T-helper 2 cell treated with Interferon-gamma antibody and Interleukin-4, amounts not matched to agents 5 μg/mL and 100 μg/mL, for 36 hours (primary cell): Measurements from ENCODE around the gene SEMA5A.

Experiments
- DNase-seq: peaks from one replicate; pipeline ENCODE4 v3.0.0; 2021; ENCODE audit warnings: low spot score
- H3K27ac Mint-ChIP-seq: one replicate; pipeline ENCODE4 v1.8.0; 2021; ENCODE audit warnings: mild to moderate bottlenecking, mixed read lengths
- H3K27me3 Mint-ChIP-seq: one replicate; pipeline ENCODE4 v1.8.0; 2021; ENCODE audit warnings: low read depth, mixed read lengths
- H3K36me3 Mint-ChIP-seq: one replicate; pipeline ENCODE4 v1.8.0; 2021; ENCODE audit warnings: low read depth, mixed read lengths
- H3K4me1 Mint-ChIP-seq: one replicate; pipeline ENCODE4 v1.8.0; 2021; ENCODE audit warnings: low read depth, mixed read lengths
- H3K4me3 Mint-ChIP-seq: one replicate; pipeline ENCODE4 v1.8.0; 2022; ENCODE audit warnings: mild to moderate bottlenecking, moderate library complexity, mixed read lengths
- H3K9me3 Mint-ChIP-seq: one replicate; pipeline ENCODE4 v1.8.0; 2021; ENCODE audit warnings: mixed read lengths

Gene SEMA5A

GRCh38 chr5:9121597-9121996 is 424.3 kb downstream of the SEMA5A start:
- Mint-ChIP-seq H3K4me1 (no peaks in the 10 kb centered on the region), H3K4me3 (no peak overlapping the region), H3K27me3 (no peaks in the 10 kb centered on the region), H3K9me3 (peaks cover 11% of the 10 kb centered on the region), H3K27ac (no peak overlapping the region), H3K36me3 (no peaks in the 10 kb centered on the region)
- no peak for DNase-seq

- Mint-ChIP-seq H3K9me3 (no peaks in the 10 kb centered on the region), H3K27me3 (no peaks in the 10 kb centered on the region), H3K36me3 (no peaks in the 10 kb centered on the region), H3K4me3 (no peak overlapping the region), H3K27ac (no peak overlapping the region), H3K4me1 (no peaks in the 10 kb centered on the region)
- no peak for DNase-seq
These were observed 427.0 kb downstream of the SEMA5A start for GRCh38 chr5:9118852-9119251.

- no peak overlapping the region for H3K27ac Mint-ChIP-seq
- no peaks in the 10 kb centered on the region for H3K4me1 Mint-ChIP-seq
- no peaks in the 10 kb centered on the region for H3K27me3 Mint-ChIP-seq
- no peak overlapping the region for H3K4me3 Mint-ChIP-seq
- peaks cover under 1% of the 10 kb centered on the region for H3K9me3 Mint-ChIP-seq
- no peak for DNase-seq
- no peaks in the 10 kb centered on the region for H3K36me3 Mint-ChIP-seq
These were observed 430.8 kb downstream of the SEMA5A start for GRCh38 chr5:9115093-9115492.

- Mint-ChIP-seq H3K36me3 (no peaks in the 10 kb centered on the region), H3K4me3 (no peak overlapping the region), H3K9me3 (peaks cover 5% of the 10 kb centered on the region), H3K4me1 (no peaks in the 10 kb centered on the region), H3K27me3 (no peaks in the 10 kb centered on the region), H3K27ac (no peak overlapping the region)
- no peak for DNase-seq
These were observed 433.2 kb downstream of the SEMA5A start for GRCh38 chr5:9112520-9113291.

GRCh38 chr5:9108162-9108561 is 437.7 kb downstream of the SEMA5A start:
- no peaks in the 10 kb centered on the region for H3K36me3 Mint-ChIP-seq
- DNase-seq, result no peak
- H3K4me1 Mint-ChIP-seq, result no peaks in the 10 kb centered on the region
- H3K9me3 Mint-ChIP-seq, result peaks cover 5% of the 10 kb centered on the region
- no peak overlapping the region for H3K27ac Mint-ChIP-seq
- no peaks in the 10 kb centered on the region for H3K27me3 Mint-ChIP-seq
- no peak overlapping the region for H3K4me3 Mint-ChIP-seq

GRCh38 chr5:9105851-9106250 is 440.0 kb downstream of the SEMA5A start:
- Mint-ChIP-seq H3K4me1 (no peaks in the 10 kb centered on the region), H3K27me3 (no peaks in the 10 kb centered on the region), H3K9me3 (peaks cover 5% of the 10 kb centered on the region), H3K36me3 (no peaks in the 10 kb centered on the region), H3K4me3 (no peak overlapping the region), H3K27ac (no peak overlapping the region)
- no peak for DNase-seq

- H3K4me1 Mint-ChIP-seq, result no peaks in the 10 kb centered on the region
- peaks cover 2% of the 10 kb centered on the region for H3K9me3 Mint-ChIP-seq
- H3K27me3 Mint-ChIP-seq, result no peaks in the 10 kb centered on the region
- H3K27ac Mint-ChIP-seq, result no peak overlapping the region
- DNase-seq, result no peak
- no peak overlapping the region for H3K4me3 Mint-ChIP-seq
- H3K36me3 Mint-ChIP-seq, result no peaks in the 10 kb centered on the region
These were observed 441.1 kb downstream of the SEMA5A start for GRCh38 chr5:9104571-9105339.

- H3K36me3 Mint-ChIP-seq, result no peaks in the 10 kb centered on the region
- H3K9me3 Mint-ChIP-seq, result no peaks in the 10 kb centered on the region
- H3K4me1 Mint-ChIP-seq, result no peaks in the 10 kb centered on the region
- H3K27ac Mint-ChIP-seq, result no peak overlapping the region
- H3K4me3 Mint-ChIP-seq, result no peak overlapping the region
- no peaks in the 10 kb centered on the region for H3K27me3 Mint-ChIP-seq
- DNase-seq, result no peak
These were observed 442.6 kb downstream of the SEMA5A start for GRCh38 chr5:9103290-9103689.

- H3K9me3 Mint-ChIP-seq, result peaks cover 6% of the 10 kb centered on the region
- H3K4me3 Mint-ChIP-seq, result no peak overlapping the region
- H3K36me3 Mint-ChIP-seq, result no peaks in the 10 kb centered on the region
- no peak for DNase-seq
- H3K4me1 Mint-ChIP-seq, result no peaks in the 10 kb centered on the region
- H3K27ac Mint-ChIP-seq, result no peak overlapping the region
- H3K27me3 Mint-ChIP-seq, result no peaks in the 10 kb centered on the region
These were observed 446.2 kb downstream of the SEMA5A start for GRCh38 chr5:9099689-9100088.

GRCh38 chr5:9098990-9099389 is 446.9 kb downstream of the SEMA5A start:
- Mint-ChIP-seq H3K4me3 (no peak overlapping the region), H3K4me1 (no peaks in the 10 kb centered on the region), H3K27ac (no peak overlapping the region), H3K27me3 (no peaks in the 10 kb centered on the region), H3K36me3 (no peaks in the 10 kb centered on the region), H3K9me3 (peaks cover 6% of the 10 kb centered on the region)
- no peak for DNase-seq

GRCh38 chr5:9094582-9094981 is 451.3 kb downstream of the SEMA5A start:
- Mint-ChIP-seq H3K4me1 (no peaks in the 10 kb centered on the region), H3K36me3 (no peaks in the 10 kb centered on the region)

GRCh38 chr5:9091896-9092662 is 453.8 kb downstream of the SEMA5A start:
- no peak for DNase-seq
- H3K27ac Mint-ChIP-seq, result no peak overlapping the region
- no peaks in the 10 kb centered on the region for H3K36me3 Mint-ChIP-seq
- H3K4me1 Mint-ChIP-seq, result no peaks in the 10 kb centered on the region
- H3K4me3 Mint-ChIP-seq, result no peak overlapping the region
- no peaks in the 10 kb centered on the region for H3K27me3 Mint-ChIP-seq
- H3K9me3 Mint-ChIP-seq, result peaks cover 6% of the 10 kb centered on the region

More at GRCh38 chr5:9094582-9094981, 451.3 kb downstream of the SEMA5A start:
- Mint-ChIP-seq H3K9me3 (peaks cover 6% of the 10 kb centered on the region), H3K4me3 (no peak overlapping the region), H3K27me3 (no peaks in the 10 kb centered on the region), H3K27ac (no peak overlapping the region)
- DNase-seq, result no peak

- H3K9me3 Mint-ChIP-seq, result peaks cover 7% of the 10 kb centered on the region
- H3K4me3 Mint-ChIP-seq, result no peak overlapping the region
- no peaks in the 10 kb centered on the region for H3K36me3 Mint-ChIP-seq
- DNase-seq, result no peak
- no peaks in the 10 kb centered on the region for H3K4me1 Mint-ChIP-seq
- no peaks in the 10 kb centered on the region for H3K27me3 Mint-ChIP-seq
- H3K27ac Mint-ChIP-seq, result no peak overlapping the region
These were observed 455.4 kb downstream of the SEMA5A start for GRCh38 chr5:9090381-9091026.
